ENCODE data around the gene ASB11. TPM values are rescaled to one million over a fixed set of nuclear protein-coding genes. Genes with fewer than 3 reads are reported as not detected.

Gene ASB11
- total RNA-seq, 1 donor from 2014 or later = not detected

GRCh38 chrX:15349046-15349445, 33.6 kb upstream of the ASB11 start:
- peak; percentile 15 for DNase-seq (ENCODE audit: low spot score, unreplicated experiment)
- peaks cover 15% of the 10 kb centered on the region for H3K27me3 Mint-ChIP-seq
- no peaks in the 10 kb centered on the region for H3K36me3 Mint-ChIP-seq (ENCODE audit: insufficient read depth)
- H3K9me3 Mint-ChIP-seq (ENCODE audit: low read depth) = no peaks in the 10 kb centered on the region
- no peaks in the 10 kb centered on the region for H3K4me1 Mint-ChIP-seq (ENCODE audit: low read depth)
- no peak overlapping the region for H3K27ac Mint-ChIP-seq
- H3K4me3 Mint-ChIP-seq (ENCODE audit: low read depth) = no peak overlapping the region
- TF ChIP-seq, protein P1, sequence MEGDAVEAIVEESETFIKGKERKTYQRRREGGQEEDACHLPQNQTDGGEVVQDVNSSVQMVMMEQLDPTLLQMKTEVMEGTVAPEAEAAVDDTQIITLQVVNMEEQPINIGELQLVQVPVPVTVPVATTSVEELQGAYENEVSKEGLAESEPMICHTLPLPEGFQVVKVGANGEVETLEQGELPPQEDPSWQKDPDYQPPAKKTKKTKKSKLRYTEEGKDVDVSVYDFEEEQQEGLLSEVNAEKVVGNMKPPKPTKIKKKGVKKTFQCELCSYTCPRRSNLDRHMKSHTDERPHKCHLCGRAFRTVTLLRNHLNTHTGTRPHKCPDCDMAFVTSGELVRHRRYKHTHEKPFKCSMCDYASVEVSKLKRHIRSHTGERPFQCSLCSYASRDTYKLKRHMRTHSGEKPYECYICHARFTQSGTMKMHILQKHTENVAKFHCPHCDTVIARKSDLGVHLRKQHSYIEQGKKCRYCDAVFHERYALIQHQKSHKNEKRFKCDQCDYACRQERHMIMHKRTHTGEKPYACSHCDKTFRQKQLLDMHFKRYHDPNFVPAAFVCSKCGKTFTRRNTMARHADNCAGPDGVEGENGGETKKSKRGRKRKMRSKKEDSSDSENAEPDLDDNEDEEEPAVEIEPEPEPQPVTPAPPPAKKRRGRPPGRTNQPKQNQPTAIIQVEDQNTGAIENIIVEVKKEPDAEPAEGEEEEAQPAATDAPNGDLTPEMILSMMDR (IDR thresholded peaks at IDR 0.05; ENCODE audit: unreplicated experiment) = peak; percentile 72

DNA sequence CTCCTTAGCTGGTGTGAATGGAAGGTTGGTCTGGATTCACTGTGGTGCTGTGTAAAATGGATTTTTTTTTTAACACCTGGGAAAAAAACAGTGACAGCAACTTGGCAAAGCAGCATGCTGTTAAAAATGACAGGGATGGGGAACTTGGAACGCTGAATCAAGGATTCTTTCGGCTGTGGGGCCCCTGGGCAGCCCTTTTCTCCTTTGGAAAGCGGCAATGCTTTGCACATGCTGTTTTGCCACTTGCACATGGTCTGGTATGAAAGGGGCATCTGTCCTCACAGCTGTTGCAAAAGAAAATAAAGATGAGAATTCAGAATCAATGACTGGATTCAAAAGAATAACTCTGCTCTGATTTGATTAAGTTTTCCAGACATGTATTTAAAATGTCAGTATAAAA, 30.5 kb upstream of the ASB11 start:
- Mint-ChIP-seq H3K9me3 (ENCODE audit: low read depth) (no peaks in the 10 kb centered on the region), H3K4me3 (ENCODE audit: low read depth) (no peak overlapping the region), H3K27me3 (peaks cover 23% of the 10 kb centered on the region), H3K36me3 (ENCODE audit: insufficient read depth) (no peaks in the 10 kb centered on the region), H3K27ac (no peak overlapping the region), H3K4me1 (ENCODE audit: low read depth) (peaks cover 2% of the 10 kb centered on the region)
- no peak for DNase-seq (ENCODE audit: low spot score, unreplicated experiment)
- TF ChIP-seq, protein P1 (IDR thresholded peaks at IDR 0.05; ENCODE audit: unreplicated experiment) = no peak

GRCh38 chrX:15344106-15344505, 28.7 kb upstream of the ASB11 start:
- Mint-ChIP-seq H3K4me3 (ENCODE audit: low read depth) (no peak overlapping the region), H3K36me3 (ENCODE audit: insufficient read depth) (no peaks in the 10 kb centered on the region), H3K9me3 (ENCODE audit: low read depth) (no peaks in the 10 kb centered on the region), H3K4me1 (ENCODE audit: low read depth) (peaks cover 2% of the 10 kb centered on the region), H3K27me3 (peaks cover 36% of the 10 kb centered on the region), H3K27ac (no peak overlapping the region)
- no peak for DNase-seq (ENCODE audit: low spot score, unreplicated experiment)
- TF ChIP-seq, protein P1 (IDR thresholded peaks at IDR 0.05; ENCODE audit: unreplicated experiment) = no peak

- H3K9me3 Mint-ChIP-seq (ENCODE audit: low read depth) = no peaks in the 10 kb centered on the region
- TF ChIP-seq, protein P1 (IDR thresholded peaks at IDR 0.05; ENCODE audit: unreplicated experiment) = no peak
- H3K27me3 Mint-ChIP-seq = peaks cover 32% of the 10 kb centered on the region
- no peaks in the 10 kb centered on the region for H3K36me3 Mint-ChIP-seq (ENCODE audit: insufficient read depth)
- no peak overlapping the region for H3K4me3 Mint-ChIP-seq (ENCODE audit: low read depth)
- DNase-seq (ENCODE audit: low spot score, unreplicated experiment) = no peak
- peaks cover 2% of the 10 kb centered on the region for H3K4me1 Mint-ChIP-seq (ENCODE audit: low read depth)
- no peak overlapping the region for H3K27ac Mint-ChIP-seq
Measured at GRCh38 chrX:15343075-15343476, 27.6 kb upstream of the ASB11 start.

DNA sequence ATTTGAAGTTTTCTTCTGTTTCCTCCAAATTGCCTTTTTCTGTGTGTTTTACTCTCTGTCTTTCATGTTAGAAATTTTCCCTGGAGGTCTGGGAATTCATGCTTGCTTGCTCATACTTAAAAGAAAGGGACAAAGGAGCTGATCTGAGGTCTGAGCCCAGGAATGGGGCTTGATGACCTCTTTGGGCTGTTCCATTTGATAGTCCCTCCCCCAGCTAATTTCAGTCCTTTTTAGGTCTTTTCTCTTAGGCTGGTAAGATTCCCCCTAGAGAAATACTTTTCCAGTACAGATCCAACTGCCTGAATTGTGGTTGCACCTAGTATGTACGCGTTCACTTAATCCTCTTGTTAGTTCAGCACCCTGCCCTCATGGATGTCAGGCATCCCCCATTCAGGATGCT, 25.4 kb upstream of the ASB11 start:
- no peaks in the 10 kb centered on the region for H3K36me3 Mint-ChIP-seq (ENCODE audit: insufficient read depth)
- H3K9me3 Mint-ChIP-seq (ENCODE audit: low read depth) = no peaks in the 10 kb centered on the region
- H3K4me1 Mint-ChIP-seq (ENCODE audit: low read depth) = peaks cover 2% of the 10 kb centered on the region
- H3K4me3 Mint-ChIP-seq (ENCODE audit: low read depth) = no peak overlapping the region
- H3K27ac Mint-ChIP-seq = no peak overlapping the region
- DNase-seq (ENCODE audit: low spot score, unreplicated experiment) = no peak
- TF ChIP-seq, protein P1 (IDR thresholded peaks at IDR 0.05; ENCODE audit: unreplicated experiment) = no peak
- H3K27me3 Mint-ChIP-seq = peaks cover 42% of the 10 kb centered on the region

All from progenitor cell of endocrine pancreas (in vitro differentiated cells).